Activated T-helper 1 cell treated with anti-CD3 and anti-CD28 coated beads, Interleukin-2, amount 50 U/mL, for 16 hours (primary cell): Measurements from ENCODE around the gene HNRNPLL.
A peak's percentile ranks its signal among the peaks of the same experiment; 100 is the strongest.
"Not testable (repeated sequence)": the region's sequence is repeated elsewhere in the genome, so short reads cannot be mapped to it uniquely, and the experiment has no call there.

Experiments
- DNase-seq, 2 donors: peaks; one replicate each; pipeline ENCODE4 v3.0.0-alpha.2; 2020; ENCODE audit warnings: low read depth in 1 of 2, low spot score in 1 of 2

The HNRNPLL gene

DNA sequence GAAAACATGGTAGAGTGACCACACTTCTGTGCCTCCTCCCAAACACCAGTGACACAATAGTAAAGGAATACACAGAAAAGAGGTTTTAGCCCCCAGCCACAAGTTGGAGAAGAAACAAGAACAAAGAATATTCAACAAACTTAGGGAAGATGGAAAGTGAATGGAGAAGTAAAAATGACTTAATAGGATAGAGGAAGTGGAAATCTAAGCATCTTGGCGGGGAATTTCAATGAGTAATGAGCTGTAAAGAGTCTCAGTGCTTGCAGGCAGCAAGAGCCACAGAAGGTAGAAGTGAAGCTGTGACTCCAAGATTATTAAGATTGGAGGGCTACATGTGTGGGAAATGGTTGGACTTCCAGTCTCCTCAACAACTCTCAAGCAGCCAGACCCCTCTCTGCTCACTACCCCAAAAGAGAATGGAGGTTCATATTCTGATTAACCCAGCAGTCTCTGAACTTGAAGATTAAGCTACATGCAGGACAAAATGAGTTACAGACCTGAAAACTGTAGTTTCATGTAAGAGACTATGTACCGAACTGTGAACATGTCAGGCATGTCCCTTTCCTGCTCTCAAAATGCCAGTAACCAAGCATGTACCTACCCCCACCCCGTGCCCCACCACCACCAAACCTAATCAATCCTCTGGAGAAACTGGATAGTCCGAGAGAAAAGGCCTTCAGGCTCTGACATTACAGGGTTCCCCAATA lies 16.9 kb upstream of the HNRNPLL start:
- no peak for DNase-seq

DNA sequence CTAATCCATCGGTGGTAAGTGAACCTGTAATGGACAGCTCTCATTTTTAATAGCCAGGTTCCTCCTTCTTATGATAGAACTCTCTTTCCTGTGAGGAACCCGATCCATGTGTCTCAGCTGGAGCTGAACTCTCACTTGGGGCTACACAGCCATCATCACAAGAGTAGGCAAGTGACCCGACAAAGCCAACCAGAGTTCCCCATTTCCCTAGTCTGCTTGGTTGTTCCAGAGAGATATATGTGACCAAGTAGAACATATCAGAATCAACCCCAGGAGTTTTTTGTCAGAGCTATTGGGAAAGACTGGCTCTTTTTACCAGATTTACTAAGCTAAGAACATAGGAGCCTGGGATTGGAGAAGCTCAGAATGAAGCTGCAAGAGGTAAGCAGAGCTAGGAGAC lies 14.6 kb upstream of the HNRNPLL start:
- no peak for DNase-seq

DNA sequence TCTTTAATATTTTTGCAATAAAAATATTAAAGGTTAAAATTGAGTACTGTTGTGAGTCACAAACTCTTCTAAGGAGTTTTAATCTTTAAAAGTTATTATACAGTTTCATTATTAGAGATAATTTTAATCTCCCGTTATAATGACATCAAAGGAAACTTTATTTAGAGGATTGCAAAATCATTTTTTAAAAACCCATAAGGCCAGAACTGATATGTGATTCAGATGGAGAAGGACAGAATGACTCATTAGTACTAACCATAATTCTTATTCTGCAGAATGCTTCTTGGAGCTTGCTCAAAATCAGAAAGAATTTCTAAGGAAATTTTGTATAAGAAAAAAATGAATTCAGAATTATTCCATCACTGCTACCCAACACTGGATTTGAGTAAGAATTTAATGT lies 12.5 kb upstream of the HNRNPLL start:
- DNase-seq, result no peak

DNA sequence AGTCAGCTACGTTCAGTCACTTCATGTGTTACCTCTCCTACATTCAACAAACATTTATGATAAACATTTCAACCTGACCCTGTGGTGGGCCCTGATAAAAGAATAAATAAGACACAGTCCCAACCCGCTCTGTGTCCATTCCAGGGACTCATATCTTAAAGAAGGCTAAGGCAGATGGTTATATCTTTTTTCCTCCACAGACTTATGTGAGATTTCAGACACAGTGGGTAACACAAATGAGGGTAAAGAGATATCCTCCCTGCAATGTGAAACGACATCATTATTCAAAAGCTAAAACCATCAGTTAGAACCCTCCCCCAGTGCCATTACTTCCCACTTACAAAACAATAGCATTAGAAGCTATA lies 11.1 kb upstream of the HNRNPLL start:
- DNase-seq, result no peak

- no peak for DNase-seq
Observed at GRCh38 chr2:38613126-38613848, 10.6 kb upstream of the HNRNPLL start.

DNA sequence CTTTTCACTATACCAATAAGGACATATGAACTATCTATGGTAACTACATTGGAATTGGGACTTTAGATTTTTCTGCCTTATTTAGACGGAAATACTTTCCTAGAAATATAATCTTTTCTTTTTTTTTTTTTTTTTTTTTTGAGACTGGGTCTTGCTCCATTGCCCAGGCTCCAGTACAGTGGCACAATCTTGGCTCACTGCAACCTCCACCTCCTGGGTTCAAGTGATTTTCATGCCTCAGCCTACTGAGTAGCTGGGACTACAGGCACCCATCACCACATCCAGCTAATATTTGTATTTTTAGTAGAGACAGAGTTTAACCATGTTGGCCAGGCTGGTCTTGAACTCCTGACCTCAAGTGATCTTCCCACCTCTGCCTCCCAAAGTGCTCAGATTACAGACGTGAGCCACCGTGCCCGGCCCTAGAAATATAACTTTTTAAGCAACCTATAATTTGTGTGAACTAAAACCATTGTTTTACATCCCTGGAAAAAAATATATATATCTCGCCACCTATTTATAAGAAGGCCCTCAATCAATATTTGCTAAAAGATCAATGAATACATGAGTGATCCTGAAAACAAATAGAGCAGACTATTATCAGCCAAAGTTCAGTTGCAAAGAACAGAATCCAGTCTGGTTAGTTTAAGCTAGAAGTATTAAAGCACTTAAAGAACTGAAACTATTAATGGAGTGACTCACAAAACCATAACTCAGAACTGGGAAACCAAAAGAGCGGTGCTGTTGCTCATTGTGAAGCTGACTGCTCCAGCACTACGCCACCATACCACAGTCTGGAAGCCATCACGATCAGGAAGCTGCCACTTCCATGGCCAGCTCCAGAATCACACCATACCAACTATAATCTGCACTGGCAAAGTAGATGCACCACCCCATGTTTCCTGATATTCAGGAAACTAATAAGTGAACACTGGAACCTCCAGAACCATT lies 8.4 kb upstream of the HNRNPLL start:
- no peak for DNase-seq

- not testable (repeated sequence) for DNase-seq
Observed at GRCh38 chr2:38609246-38609645, 6.5 kb upstream of the HNRNPLL start.

DNA sequence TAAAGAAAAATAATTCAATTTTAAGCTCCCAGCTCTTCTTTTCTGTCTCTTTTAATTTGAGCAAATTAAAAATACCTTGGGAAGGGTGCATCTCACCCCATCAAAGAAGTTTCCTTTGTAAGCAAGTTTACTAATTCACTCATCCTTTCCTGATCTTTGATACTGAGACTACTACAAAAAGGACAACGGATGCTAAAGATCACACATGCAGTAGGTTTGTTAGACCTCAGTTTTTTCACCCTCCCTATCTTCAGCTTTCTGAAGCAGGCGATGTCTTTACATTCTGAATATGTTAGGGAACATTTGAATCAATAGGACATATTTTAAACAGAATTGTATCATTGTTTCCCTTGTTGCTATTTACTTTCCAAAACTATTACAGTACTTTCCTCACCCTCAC lies 6.0 kb upstream of the HNRNPLL start:
- DNase-seq, result no peak

DNA sequence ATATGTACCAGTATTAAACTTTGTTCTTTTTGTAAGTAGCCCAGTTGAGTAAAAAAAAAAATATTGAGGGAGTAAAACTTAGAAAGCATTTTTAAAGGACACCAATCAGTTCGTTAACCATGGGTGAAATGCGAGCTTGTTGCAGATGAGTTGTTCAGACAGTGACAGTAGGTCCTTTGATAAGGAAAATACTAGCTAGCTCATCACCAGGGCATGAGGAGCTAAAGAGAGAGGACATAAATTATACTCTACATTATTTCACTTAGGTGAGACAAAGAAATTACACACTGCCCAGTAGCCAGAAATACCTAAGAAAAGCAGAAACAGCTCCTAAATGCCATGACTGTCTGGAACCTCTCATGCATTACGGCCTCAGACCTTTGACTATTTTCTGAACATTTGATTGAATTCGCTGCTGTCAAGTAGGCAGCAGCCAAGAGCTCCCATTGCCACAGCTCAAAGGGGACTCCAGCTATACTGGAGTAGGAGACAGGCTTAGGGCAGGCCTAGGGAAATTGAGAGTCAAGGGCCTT lies 2.6 kb upstream of the HNRNPLL start:
- no peak for DNase-seq

GRCh38 chr2:38603402-38604290 lies 918 bp upstream of the HNRNPLL start:
- DNase-seq, result peak; percentile 57 to 75

GRCh38 chr2:38602136-38602731 lies 494 bp downstream of the HNRNPLL start:
- peak; percentile 11 to 20 for DNase-seq

DNA sequence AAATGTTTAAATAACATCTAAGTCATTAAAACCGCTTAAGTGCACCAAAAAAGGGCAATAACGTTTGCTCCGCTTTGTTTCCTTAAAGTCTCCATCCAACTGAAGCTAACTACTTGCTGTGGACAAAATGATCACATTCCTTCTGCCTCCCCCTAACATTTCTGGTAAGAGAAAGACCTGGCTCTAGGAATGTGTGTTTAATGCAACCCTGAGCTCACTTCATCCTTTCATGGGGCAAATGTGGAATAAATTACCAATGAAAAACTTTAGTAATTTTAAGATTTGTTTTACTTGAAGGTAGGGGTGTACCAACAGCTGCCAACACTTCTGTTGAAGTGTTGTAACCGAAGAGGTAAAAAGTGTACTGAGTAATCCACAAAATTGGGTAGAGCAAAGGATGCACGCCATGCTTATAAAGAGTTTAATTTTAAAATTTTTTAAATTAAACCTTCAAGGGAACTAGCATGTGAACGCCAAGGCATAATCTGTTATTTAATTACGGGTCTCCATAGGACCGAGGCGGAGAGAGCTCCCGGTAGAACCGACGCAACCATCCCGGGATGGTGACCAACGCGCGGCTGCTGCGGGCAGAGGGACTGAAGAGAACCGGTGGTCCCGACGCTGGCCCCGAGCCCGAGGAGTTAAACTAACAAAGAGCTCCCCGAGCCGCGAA lies 1.1 kb downstream of the HNRNPLL start:
- DNase-seq, result no peak

- DNase-seq, result no peak
Observed at GRCh38 chr2:38600921-38601455, 1.7 kb downstream of the HNRNPLL start.

DNA sequence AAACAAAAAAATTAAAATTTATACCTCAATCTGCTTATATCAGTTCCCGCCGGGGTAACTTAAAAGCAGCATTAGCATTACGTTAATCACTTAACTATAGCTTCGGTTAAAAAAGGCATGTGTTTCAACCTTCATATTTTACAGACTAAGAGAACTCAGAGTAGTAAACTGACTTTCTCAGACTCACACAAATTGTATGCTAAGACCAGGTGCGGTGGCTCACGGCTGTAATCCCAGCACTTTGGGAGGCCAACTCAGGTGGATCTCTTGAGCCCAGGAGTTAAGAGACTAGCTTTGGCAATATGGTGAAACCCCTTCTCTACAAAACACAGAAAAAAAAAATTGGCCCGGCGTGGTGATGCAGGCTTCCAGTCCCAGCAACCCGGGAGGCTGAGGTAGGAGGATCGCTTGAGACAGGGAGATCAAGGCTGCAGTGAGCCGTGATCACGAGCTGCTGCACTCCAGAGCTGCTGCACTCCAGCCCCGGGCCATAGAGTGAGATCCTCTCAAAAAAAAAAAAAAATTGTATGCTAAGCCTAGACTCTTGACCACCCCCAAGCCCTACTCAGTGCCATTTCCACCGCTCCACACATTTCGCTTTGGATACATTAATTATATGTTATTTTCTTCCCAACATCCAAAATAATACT lies 2.4 kb downstream of the HNRNPLL start:
- DNase-seq, result no peak

GRCh38 chr2:38599706-38600105 lies 3.0 kb downstream of the HNRNPLL start:
- no peak for DNase-seq

DNA sequence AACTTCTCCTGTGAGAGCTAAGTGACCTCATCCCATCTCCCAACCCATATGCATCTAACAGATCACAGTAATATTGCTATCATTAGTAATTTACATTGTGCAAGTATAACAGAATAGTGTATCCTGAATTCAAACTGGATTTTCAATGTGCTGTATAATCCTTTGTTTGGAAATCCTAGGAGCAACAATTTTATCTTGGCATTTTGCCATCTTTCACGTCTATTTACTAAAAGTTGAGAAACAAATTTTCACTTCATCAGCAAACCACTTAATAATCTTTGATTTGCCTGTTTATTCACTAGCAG lies 3.8 kb downstream of the HNRNPLL start:
- DNase-seq, result no peak

- DNase-seq, result no peak
Observed at GRCh38 chr2:38598200-38598990, 4.3 kb downstream of the HNRNPLL start.

- no peak for DNase-seq
Observed at GRCh38 chr2:38597115-38597514, 5.6 kb downstream of the HNRNPLL start.
